Kidney (tissue), 14 donors: ENCODE results near the gene BLOC1S1. TPM values are rescaled to one million over a fixed set of nuclear protein-coding genes. Genes with fewer than 3 reads are reported as not detected.

Source experiments
- DNase-seq, 5 donors: peaks; one replicate each; pipeline ENCODE4 v3.0.0-alpha.2; 2013 to 2020
- FAIRE-seq: peaks from 2 replicates; lab custom pipeline; 2012; peaks lifted over from hg19 to GRCh38; lab: Jason Lieb, UNC
- H3K27ac ChIP-seq, 2 donors: one replicate each; pipeline ENCODE4 v1.7.0; 2013; ENCODE audit warnings: low read depth in 2 of 2, low read length in 2 of 2, inconsistent platforms in 1 of 2
- H3K27me3 ChIP-seq: one replicate; pipeline ENCODE4 v1.7.1; 2013; ENCODE audit warnings: low read length, inconsistent platforms; ENCODE audit not compliant: control insufficient read depth, insufficient read depth
- H3K36me3 ChIP-seq, 3 donors: one replicate each; pipeline versions ENCODE4 v1.7.0 to v1.7.1; 2013; ENCODE audit warnings: low read length in 3 of 3, control low read depth in 1 of 3, inconsistent platforms in 1 of 3; ENCODE audit not compliant: insufficient read depth in 3 of 3, control insufficient read depth in 2 of 3
- H3K4me1 ChIP-seq, 3 donors: one replicate each; pipeline versions ENCODE4 v1.7.0 to v1.7.1; 2013; ENCODE audit warnings: low read length in 3 of 3, inconsistent platforms in 1 of 3, low read depth in 1 of 3; ENCODE audit not compliant: control insufficient read depth in 2 of 3, insufficient read depth in 2 of 3
- H3K4me3 ChIP-seq, 3 donors: one replicate each; pipeline versions ENCODE4 v1.7.0 to v1.8.1; 2013; ENCODE audit warnings: low read length in 3 of 3, control low read depth in 1 of 3, inconsistent platforms in 1 of 3
- H3K9ac ChIP-seq, 3 donors: one replicate each; pipeline versions ENCODE4 v1.7.0 to v1.7.1; 2013; ENCODE audit warnings: low read length in 3 of 3, control low read depth in 1 of 3, inconsistent platforms in 1 of 3
- H3K9me3 ChIP-seq, 3 donors: one replicate each; pipeline versions ENCODE4 v1.7.0 to v1.7.1; 2013; ENCODE audit warnings: low read length in 3 of 3, control low read depth in 1 of 3, inconsistent platforms in 1 of 3; ENCODE audit not compliant: control insufficient read depth in 2 of 3, insufficient read depth in 1 of 3
- intact Hi-C: fragments of 100-400 bp; cut with DNase I; formaldehyde crosslinking; loops from one replicate; pipeline ENCODE4 v1.11.1; 2022
- polyA plus RNA-seq: library from polyadenylated mRNA; stranded (reverse); fragments of 350-450 nt; fragmentation: Illumina TruSeq; extraction: RNeasy Lipid Tissue Mini Kit (QIAGEN cat#74804); gene quantifications from one replicate; pipeline ENCODE4 v1.2.3, GENCODE V29; 2014; ENCODE audit warnings: low read depth, low replicate concordance; ENCODE audit not compliant: insufficient read depth
- total RNA-seq: library from RNA; stranded (reverse); fragmentation: NEBNext Ultra II Directional; extraction: Animal tissue kit (Norgen Biotek cat#: 25700); gene quantifications from one replicate; pipeline ENCODE4 v1.2.1, GENCODE V29; 2021
- TF ChIP-seq, protein P1 (sequence below): IDR thresholded peaks from 3 replicates; pipeline ENCODE4 v1.5.1; 2012; ENCODE audit warnings: mild to moderate bottlenecking, moderate library complexity, borderline replicate concordance; ENCODE audit not compliant: insufficient read depth; ENCODE audit errors: extremely low read depth
- donor health status: control.
- donor health status: control.
- donor health status: control.
- donor health status: control.
- donor health status: control.
- donor health status: DM: yes; HTN: yes; CAD: no.
- donor health status: Normal renal cell carcinoma (clear cell type).

The BLOC1S1 gene
- total and polyA plus RNA-seq, 2 donors from 2014 or later = 116 to 451 TPM

DNA sequence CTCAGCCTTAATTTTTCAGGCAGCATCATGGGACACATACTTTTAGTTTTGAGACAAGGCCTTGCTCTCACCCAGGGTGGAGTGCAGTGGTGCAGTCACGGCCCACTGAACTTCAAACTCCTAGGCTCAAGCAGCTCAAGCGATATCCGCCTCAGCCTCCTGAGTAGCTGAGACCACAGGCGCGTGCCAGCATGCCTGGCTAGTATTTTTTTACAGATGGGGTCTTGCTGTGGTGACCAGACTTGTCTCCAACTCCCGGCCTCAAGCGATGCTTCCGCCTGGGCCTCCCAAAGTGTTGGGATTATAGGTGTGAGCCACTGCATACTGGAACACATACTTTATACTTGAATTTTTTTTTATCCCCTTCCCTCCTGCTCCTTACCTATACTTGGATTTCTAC, 7.1 kb downstream of the BLOC1S1 start:
- TF ChIP-seq, protein P1, sequence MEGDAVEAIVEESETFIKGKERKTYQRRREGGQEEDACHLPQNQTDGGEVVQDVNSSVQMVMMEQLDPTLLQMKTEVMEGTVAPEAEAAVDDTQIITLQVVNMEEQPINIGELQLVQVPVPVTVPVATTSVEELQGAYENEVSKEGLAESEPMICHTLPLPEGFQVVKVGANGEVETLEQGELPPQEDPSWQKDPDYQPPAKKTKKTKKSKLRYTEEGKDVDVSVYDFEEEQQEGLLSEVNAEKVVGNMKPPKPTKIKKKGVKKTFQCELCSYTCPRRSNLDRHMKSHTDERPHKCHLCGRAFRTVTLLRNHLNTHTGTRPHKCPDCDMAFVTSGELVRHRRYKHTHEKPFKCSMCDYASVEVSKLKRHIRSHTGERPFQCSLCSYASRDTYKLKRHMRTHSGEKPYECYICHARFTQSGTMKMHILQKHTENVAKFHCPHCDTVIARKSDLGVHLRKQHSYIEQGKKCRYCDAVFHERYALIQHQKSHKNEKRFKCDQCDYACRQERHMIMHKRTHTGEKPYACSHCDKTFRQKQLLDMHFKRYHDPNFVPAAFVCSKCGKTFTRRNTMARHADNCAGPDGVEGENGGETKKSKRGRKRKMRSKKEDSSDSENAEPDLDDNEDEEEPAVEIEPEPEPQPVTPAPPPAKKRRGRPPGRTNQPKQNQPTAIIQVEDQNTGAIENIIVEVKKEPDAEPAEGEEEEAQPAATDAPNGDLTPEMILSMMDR = no peak
- H3K36me3 ChIP-seq = peaks cover 6 to 33% (median 13%) of the 10 kb centered on the region in 3 donors
- FAIRE-seq = no peak
- no peak overlapping the region for H3K4me3 ChIP-seq
- no peak overlapping the region for H3K9ac ChIP-seq
- intact Hi-C loops = no loop called here
- no peaks in the 10 kb centered on the region for H3K27me3 ChIP-seq
- H3K4me1 ChIP-seq = peaks cover 0 to 41% (median 37%) of the 10 kb centered on the region in 3 donors
- no peaks in the 10 kb centered on the region for H3K9me3 ChIP-seq
- DNase-seq = peak in 1 of 5 donors; percentile 40
- peak overlapping the region in 1 of 2 donors; percentile 32 for H3K27ac ChIP-seq

DNA sequence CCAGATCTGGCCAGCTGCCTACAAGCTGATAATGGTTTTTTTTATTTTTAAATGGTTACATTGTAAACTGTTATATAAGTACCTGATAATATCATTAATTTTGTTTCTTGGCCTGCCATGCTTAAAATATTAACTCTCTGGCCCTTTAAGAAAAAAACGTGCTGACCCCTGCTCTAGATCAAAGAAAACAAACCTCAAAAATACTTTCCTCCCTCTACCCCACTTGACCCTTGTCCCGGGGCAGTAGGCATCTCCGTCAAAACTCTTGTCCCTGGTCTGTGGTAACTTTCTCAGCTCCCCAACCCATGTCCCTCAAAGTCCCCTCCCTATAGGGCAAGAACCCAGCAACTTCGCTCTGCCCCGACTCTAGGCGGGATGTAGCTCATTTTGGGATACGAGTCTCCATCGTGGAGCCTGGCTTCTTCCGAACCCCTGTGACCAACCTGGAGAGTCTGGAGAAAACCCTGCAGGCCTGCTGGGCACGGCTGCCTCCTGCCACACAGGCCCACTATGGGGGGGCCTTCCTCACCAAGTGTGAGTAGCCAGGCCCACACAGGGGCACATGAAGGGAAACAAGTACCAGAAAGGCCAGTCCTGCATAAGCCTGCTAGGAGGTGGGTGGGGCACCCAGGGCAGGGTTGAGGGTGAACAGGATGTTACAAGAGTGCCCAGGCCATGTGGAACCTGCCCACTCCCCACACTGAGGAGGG, 7.8 kb downstream of the BLOC1S1 start:
- Histone ChIP-seq H3K27ac (peak overlapping the region in 1 of 2 donors; percentile 2), H3K27me3 (no peaks in the 10 kb centered on the region), H3K36me3 (peaks cover 6 to 33% (median 13%) of the 10 kb centered on the region in 3 donors), H3K4me3 (no peak overlapping the region), H3K9me3 (no peaks in the 10 kb centered on the region), H3K4me1 (peaks cover 0 to 38% (median 37%) of the 10 kb centered on the region in 3 donors), H3K9ac (no peak overlapping the region)
- intact Hi-C loops = no loop called here
- peak in 1 of 5 donors; percentile 45 for DNase-seq
- TF ChIP-seq, protein P1 = no peak
- no peak for FAIRE-seq

DNA sequence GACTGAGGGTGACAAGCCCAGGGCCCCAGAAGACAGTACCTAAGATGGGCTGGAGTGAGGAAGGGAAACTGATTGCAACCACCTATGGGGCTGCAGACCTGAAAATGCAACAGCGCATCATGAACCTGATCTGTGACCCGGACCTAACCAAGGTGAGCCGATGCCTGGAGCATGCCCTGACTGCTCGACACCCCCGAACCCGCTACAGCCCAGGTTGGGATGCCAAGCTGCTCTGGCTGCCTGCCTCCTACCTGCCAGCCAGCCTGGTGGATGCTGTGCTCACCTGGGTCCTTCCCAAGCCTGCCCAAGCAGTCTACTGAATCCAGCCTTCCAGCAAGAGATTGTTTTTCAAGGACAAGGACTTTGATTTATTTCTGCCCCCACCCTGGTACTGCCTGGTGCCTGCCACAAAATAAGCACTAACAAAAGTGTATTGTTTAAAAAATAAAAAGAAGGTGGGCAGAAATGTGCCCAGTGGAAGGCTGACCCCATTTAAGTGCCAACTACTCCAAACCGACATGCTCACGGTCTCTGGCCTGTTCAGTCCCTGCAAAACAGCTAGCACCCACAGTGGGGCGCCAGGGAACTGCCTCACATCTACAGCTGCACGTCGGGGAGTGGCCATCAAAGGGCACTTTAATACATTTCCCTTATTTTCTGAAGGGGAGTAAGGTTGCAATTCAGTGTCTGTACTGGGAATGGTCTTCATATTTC, 8.5 kb downstream of the BLOC1S1 start:
- peak overlapping the region in 1 of 2 donors; percentile 2 for H3K27ac ChIP-seq
- TF ChIP-seq, protein P1 = peak; percentile 51
- H3K4me1 ChIP-seq = peaks cover 0 to 37% (median 31%) of the 10 kb centered on the region in 3 donors
- intact Hi-C loops = no loop called here
- FAIRE-seq (no peak), DNase-seq (peak; percentile 63 to 86 (median 69))
- no peak overlapping the region for H3K4me3 ChIP-seq
- no peaks in the 10 kb centered on the region for H3K27me3 ChIP-seq
- H3K9me3 ChIP-seq = no peaks in the 10 kb centered on the region
- no peak overlapping the region for H3K9ac ChIP-seq
- peaks cover 6 to 33% (median 13%) of the 10 kb centered on the region in 3 donors for H3K36me3 ChIP-seq
